KOPT-K1 (cell line): ENCODE data around the gene MAGT1.
"Not testable (repeated sequence)": the region's sequence is repeated elsewhere in the genome, so short reads cannot be mapped to it uniquely, and the experiment has no call there.

Source experiments
- H3K27ac ChIP-seq: fragments of 200-600 bp; sonication (generic); 2 replicates; pipeline ENCODE4 v1.5.1; 2016; ENCODE audit warnings: antibody characterized with exemption, mild to moderate bottlenecking, low read depth, low read length; ENCODE audit not compliant: poor library complexity, severe bottlenecking
- H3K36me3 ChIP-seq: fragments of 200-600 bp; sonication (generic); 2 replicates; pipeline ENCODE4 v1.5.1; 2017; ENCODE audit warnings: antibody characterized with exemption, mild to moderate bottlenecking, low read length, moderate library complexity; ENCODE audit not compliant: insufficient read depth
- H3K9me3 ChIP-seq: fragments of 200-600 bp; sonication (generic); 2 replicates; pipeline ENCODE4 v1.5.1; 2017; ENCODE audit warnings: antibody characterized with exemption, low read length, mild to moderate bottlenecking; ENCODE audit not compliant: insufficient read depth, poor library complexity, severe bottlenecking

Gene MAGT1

DNA sequence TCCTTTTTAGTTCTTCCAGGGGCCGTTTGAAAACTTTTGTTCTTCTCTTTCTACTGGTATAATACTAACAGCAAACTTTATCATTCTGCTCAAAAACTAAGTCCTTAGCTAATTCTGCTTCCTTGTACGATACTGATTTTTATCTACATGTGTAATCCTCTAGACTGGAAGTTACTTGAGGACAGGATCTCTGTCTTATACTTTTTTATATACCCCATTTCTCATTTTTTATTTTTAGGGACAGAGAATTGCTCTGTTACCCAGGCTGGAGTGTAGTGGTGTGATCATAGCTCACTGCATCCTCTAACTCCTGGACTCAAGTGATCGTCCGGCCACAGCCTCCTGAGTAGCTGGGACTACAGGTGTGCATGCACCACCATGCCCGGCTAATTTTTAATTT lies 6.3 kb upstream of the MAGT1 start:
- no peaks in the 10 kb centered on the region for H3K9me3 ChIP-seq
- H3K36me3 ChIP-seq = peaks cover 48% of the 10 kb centered on the region
- H3K27ac ChIP-seq = no peak overlapping the region

- Histone ChIP-seq H3K36me3 (peaks cover 40% of the 10 kb centered on the region), H3K27ac (peak overlapping the region; percentile 90), H3K9me3 (no peaks in the 10 kb centered on the region)
These were observed 5.5 kb upstream of the MAGT1 start for GRCh38 chrX:77900688-77901087.

DNA sequence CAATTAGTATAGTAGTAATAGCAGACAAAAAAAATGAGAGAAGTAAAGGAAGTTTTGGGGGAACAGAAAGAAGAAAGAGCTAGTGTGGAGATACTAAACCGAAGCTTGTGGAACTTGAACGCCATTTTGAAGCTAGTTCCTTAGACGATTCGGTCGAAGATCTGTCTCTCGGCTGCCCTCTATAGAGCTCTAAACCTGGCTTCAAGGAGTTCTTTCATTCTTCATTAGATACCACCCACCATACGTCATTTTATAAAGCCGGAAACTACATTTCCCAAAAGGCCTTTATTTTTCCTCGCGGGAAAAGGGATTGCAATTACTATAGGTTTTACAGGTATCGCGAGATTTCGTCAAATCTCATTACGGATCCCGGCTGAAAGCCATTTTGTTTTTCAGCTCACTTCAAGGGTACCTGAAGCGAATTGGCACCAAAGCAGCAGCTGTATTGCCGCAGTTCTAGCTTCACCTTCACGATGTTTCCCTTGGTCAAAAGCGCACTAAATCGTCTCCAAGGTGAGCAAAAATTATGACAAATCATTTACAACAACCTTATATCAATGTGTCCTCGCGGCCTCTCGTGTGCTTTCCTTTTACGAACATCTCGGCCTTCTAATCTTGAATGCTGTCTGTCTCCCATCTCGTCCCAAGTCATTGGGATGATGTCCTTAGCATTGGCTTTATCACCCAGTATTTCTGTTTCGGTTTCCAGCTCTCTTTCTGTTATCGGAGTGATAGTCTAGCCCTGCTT lies 4.0 kb upstream of the MAGT1 start, which contains the start of gene COX7B:
Gene COX7B (plus strand): TSS at position 388 of the 748 bp plus-strand sequence. CDS start 86 bp downstream, at position 474.
- H3K36me3 ChIP-seq = peaks cover 29% of the 10 kb centered on the region
- no peaks in the 10 kb centered on the region for H3K9me3 ChIP-seq
- H3K27ac ChIP-seq = peak within 1 kb of the TSS; percentile 90

- Histone ChIP-seq H3K27ac (no peak overlapping the region), H3K36me3 (0 out of 2 replicates have a peak, but pooled peaks cover 6% of the 10 kb centered on the region), H3K9me3 (no peaks in the 10 kb centered on the region)
These were observed 1.5 kb downstream of the MAGT1 start for GRCh38 chrX:77893713-77894112.

DNA sequence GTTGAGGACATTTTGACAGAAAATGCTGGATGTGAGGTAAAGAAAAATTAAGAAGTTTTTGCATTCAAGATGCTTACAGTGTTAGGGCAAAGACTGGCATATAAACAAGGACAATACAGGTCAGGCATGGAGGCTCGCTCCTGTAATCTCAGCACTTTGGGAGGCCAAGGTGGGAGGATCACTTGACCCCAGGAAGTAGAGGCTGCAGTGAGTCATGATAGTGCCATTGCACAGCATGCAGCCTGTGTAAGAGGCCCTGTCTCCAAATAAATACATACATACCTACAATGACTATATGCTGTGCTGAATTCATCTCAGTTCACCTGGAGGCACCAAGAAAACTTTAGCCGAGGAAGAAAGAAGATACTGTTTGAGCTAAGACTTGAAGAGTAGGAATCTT lies 2.3 kb downstream of the MAGT1 start:
- H3K27ac ChIP-seq = no peak overlapping the region
- no peaks in the 10 kb centered on the region for H3K9me3 ChIP-seq
- H3K36me3 ChIP-seq = 0 out of 2 replicates have a peak, but pooled peaks cover 6% of the 10 kb centered on the region

DNA sequence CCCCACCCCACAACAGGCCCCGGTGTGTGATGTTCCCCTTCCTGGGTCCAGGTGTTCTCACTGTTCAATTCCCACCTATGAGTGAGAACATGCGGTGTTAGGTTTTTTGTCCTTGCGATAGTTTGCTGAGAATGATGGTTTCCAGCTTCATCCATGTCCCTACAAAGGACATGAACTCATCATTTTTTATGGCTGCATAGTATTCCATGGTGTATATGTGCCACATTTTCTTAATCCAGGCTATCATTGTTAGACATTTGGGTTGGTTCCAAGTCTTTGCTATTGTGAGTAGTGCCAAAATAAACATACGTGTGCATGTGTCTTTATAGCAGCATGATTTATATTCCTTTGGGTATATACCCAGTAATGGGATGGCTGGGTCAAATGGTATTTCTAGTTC lies 13.8 kb downstream of the MAGT1 start:
- not testable (repeated sequence) for H3K36me3 ChIP-seq, H3K9me3 ChIP-seq, H3K27ac ChIP-seq

- Histone ChIP-seq H3K27ac (no peak overlapping the region), H3K9me3 (no peaks in the 10 kb centered on the region), H3K36me3 (peaks cover 36% of the 10 kb centered on the region)
These were observed 19.9 kb downstream of the MAGT1 start for GRCh38 chrX:77875372-77875771.

DNA sequence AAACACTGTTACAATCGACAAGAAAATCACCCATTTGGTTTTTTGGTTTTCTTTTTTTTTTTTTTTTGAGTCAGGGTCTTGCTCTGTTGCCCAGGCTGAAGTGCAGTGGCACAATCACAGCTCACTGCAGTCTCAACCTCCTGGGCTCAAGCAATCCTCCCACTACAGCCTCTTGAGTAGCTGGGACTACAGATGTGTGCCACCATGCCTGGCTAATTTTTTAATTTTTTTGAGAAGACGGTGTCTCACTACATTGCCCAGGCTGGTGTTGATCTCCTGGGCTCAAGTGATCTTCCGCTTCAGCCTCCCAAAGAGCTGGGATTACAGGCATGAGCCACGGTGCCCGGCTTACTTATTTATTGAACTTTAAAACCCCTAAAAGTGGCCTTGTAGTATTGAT lies 63.7 kb downstream of the MAGT1 start:
- peaks cover 26% of the 10 kb centered on the region for H3K36me3 ChIP-seq
- H3K27ac ChIP-seq = not testable (repeated sequence)

DNA sequence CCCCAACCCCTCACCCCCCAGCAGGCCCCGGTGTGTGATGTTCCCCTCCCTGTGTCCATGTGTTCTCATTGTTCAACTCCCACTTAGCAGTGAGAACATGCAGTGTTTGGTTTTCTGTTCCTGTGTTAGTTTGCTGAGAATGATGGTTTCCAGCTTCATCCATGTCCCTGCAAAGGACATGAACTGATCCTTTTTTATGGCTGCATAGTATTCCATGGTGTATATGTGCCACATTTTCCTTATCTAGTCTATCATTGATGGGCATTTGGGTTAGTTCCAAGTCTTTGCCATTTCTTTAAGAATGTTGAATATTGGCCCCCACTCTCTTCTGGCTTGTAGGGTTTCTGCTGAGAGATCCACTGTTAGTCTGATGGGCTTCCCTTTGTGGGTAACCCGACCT lies 73.2 kb downstream of the MAGT1 start:
- not testable (repeated sequence) for H3K9me3 ChIP-seq, H3K27ac ChIP-seq
- peaks cover 16% of the 10 kb centered on the region; the same call in 1 of the 2 replicates for H3K36me3 ChIP-seq

More for the DNA sequence above, 63.7 kb downstream of the MAGT1 start:
- H3K9me3 ChIP-seq = not testable (repeated sequence)

DNA sequence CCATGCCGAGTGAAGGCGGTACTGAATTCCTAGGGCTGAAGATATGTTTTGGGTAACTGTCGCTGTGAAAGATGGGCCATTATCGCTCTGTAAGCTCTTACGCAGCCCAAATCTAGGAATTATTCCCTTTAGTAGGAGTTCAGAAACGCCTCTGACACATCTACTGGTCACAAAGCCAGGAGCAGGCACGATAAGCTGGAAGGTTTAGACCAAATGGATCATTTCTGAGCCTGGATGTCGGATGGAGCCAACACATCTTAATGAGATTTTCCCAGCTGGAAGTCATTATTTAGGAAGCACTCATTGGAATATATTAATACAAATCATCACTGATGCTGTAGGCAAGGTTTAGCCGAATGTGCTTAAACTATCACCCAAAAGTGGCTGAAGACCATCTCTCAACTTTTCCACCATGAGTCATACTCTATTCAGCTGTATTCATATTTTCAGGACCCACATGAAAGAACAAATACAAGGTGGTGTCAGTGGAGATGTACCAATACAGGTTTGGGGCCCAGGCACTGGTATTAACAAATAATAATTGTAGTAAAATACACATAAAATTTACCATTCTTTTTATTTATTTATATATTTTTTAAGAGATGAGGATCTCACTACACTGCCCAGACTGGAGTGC lies 75.0 kb downstream of the MAGT1 start:
- Histone ChIP-seq H3K27ac (no peak overlapping the region), H3K9me3 (peaks cover 2% of the 10 kb centered on the region), H3K36me3 (peaks cover 9% of the 10 kb centered on the region; the same call in 1 of the 2 replicates)

DNA sequence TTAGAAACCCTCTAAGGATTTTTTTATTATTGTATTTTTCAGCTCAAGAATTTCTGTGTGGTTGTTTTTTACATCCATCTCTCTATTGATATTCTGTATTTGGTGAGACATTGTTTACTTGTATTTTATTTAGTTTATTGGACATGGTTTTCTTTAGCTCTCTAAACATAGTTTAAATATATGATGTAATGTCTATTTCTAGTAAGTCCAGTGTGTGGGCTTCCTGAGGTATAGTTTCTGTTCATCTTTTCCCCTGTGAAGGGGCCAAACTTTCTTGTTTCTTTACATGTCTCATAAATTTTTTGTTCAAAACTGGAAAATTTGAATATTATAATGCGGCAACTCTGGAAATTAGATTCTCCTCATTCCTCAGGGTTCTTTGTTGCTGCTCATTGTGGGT lies 81.0 kb downstream of the MAGT1 start:
- no peaks in the 10 kb centered on the region for H3K36me3 ChIP-seq
- H3K9me3 ChIP-seq = no peaks in the 10 kb centered on the region
- H3K27ac ChIP-seq = no peak overlapping the region

GRCh38 chrX:77802201-77802600 lies 93.0 kb downstream of the MAGT1 start:
- Histone ChIP-seq H3K9me3 (no peaks in the 10 kb centered on the region), H3K36me3 (no peaks in the 10 kb centered on the region), H3K27ac (no peak overlapping the region)

DNA sequence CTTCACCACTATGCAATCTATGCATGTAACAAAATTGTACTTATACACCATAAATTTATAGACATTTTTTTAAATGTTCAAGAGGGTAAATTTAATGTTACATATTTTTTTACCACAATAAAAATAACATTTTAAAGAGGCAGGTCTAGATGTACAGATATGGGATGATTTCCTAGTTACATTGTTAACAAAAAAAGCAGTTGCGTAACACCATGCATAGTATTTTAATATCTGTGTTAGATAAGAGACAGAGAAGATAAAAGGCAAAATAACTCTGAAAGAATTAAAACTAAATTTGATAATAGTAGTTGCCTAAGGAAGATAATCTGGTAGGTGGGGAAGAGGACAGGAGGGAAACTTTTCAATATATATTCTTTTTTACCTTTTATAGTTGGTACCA lies 100.1 kb downstream of the MAGT1 start:
- H3K27ac ChIP-seq = no peak overlapping the region

GRCh38 chrX:77793946-77794345 lies 101.3 kb downstream of the MAGT1 start:
- Histone ChIP-seq H3K36me3 (no peaks in the 10 kb centered on the region), H3K27ac (no peak overlapping the region), H3K9me3 (no peaks in the 10 kb centered on the region)

More for the DNA sequence above, 100.1 kb downstream of the MAGT1 start:
- H3K9me3 ChIP-seq = no peaks in the 10 kb centered on the region
- H3K36me3 ChIP-seq = no peaks in the 10 kb centered on the region

- Histone ChIP-seq H3K27ac (peak overlapping the region; percentile 49), H3K9me3 (no peaks in the 10 kb centered on the region), H3K36me3 (no peaks in the 10 kb centered on the region)
These were observed 107.2 kb downstream of the MAGT1 start for GRCh38 chrX:77788050-77788449.

GRCh38 chrX:77786365-77786680 lies 108.9 kb downstream of the MAGT1 start:
- Histone ChIP-seq H3K9me3 (no peaks in the 10 kb centered on the region), H3K27ac (peak overlapping the region; percentile 92), H3K36me3 (no peaks in the 10 kb centered on the region)
